Panc1 (cell line): ENCODE results near the gene TMEM131. TPM values are rescaled to one million over a fixed set of nuclear protein-coding genes. Genes with fewer than 3 reads are reported as not detected.

ENCODE experiments used
- ATAC-seq: fragments of 200-7000 bp; cut with Tn5 transposase; 2 replicates; pipeline ENCODE4 v1.9.1; 2020; ENCODE audit warnings: mild to moderate bottlenecking, moderate library complexity
- BruUV-seq: library from RNA; stranded (reverse); fragments of 400-500 nt; replicated peaks from 2 replicates; lab custom pipeline; 2021; lab: Mats Ljungman, UMichigan
- CTCF ChIA-PET: fragments of 300-600 bp; sonication (Branson Sonifier 250); formaldehyde crosslinking; loops from one replicate; lab custom pipeline; 2022; ENCODE audit warnings: antibody characterized with exemption; lab: Charles Lee
- POLR2A ChIA-PET: fragments of 300-600 bp; sonication (Branson Sonifier 250); formaldehyde crosslinking; loops from one replicate; lab custom pipeline; 2022; ENCODE audit warnings: antibody characterized with exemption; lab: Charles Lee
- DNase-seq: peaks from one replicate; pipeline ENCODE4 v3.0.0-alpha.2; 2010; ENCODE audit warnings: low read depth, low spot score
- H3K27ac ChIP-seq: 2 replicates; pipeline ENCODE4 v1.5.1; 2011; ENCODE audit warnings: mild to moderate bottlenecking, low read length, inconsistent platforms
- H3K27me3 ChIP-seq: fragments of 200-500 bp; sonication (Bioruptor generic); 2 replicates; pipeline ENCODE4 v1.6.0; 2014; ENCODE audit warnings: low read length, inconsistent platforms; ENCODE audit not compliant: control insufficient read depth, insufficient read depth
- H3K36me3 ChIP-seq: fragments of 200-500 bp; sonication (Bioruptor generic); 2 replicates; pipeline ENCODE4 v1.5.1; 2014; ENCODE audit warnings: inconsistent platforms, mild to moderate bottlenecking, low read length, moderate library complexity; ENCODE audit not compliant: control insufficient read depth, insufficient read depth
- H3K4me1 ChIP-seq: 2 replicates; pipeline ENCODE4 v1.5.1; 2011; ENCODE audit warnings: inconsistent platforms, mild to moderate bottlenecking, low read length, moderate library complexity; ENCODE audit not compliant: control insufficient read depth, insufficient read depth
- H3K4me3 ChIP-seq, 2 experiments: 2 replicates each; pipeline ENCODE4 v1.5.1; 2011 to 2012; ENCODE audit warnings: low read depth in 2 of 2, low read length in 2 of 2, mild to moderate bottlenecking in 2 of 2, inconsistent platforms in 1 of 2, moderate library complexity in 1 of 2
- H3K9me3 ChIP-seq: fragments of 200-500 bp; sonication (Bioruptor generic); 2 replicates; pipeline ENCODE4 v1.5.1; 2014; ENCODE audit warnings: low read depth, mild to moderate bottlenecking, inconsistent platforms, low read length, moderate library complexity; ENCODE audit not compliant: control insufficient read depth, insufficient read depth
- POLR2AphosphoS5 ChIP-seq: IDR thresholded peaks from 2 replicates; pipeline ENCODE4 v1.6.1; 2012; ENCODE audit warnings: mild to moderate bottlenecking, low read depth, low read length, moderate library complexity
- SIN3A ChIP-seq: IDR thresholded peaks from 2 replicates; pipeline ENCODE4 v1.6.1; 2012; ENCODE audit warnings: low read depth, mild to moderate bottlenecking, low read length, moderate library complexity, borderline replicate concordance; ENCODE audit not compliant: insufficient read depth
- TCF7L2 ChIP-seq: IDR thresholded peaks from 2 replicates; pipeline ENCODE4 v1.6.1; 2011; ENCODE audit warnings: mild to moderate bottlenecking, low read depth, low read length, inconsistent platforms
- in situ Hi-C: cut with HindIII; loops from 2 replicates; pipeline ENCODE4 v1.10.0; 2016; ENCODE audit warnings: low sequenced_read_pairs, low pct_unique_long_range_greater_than_20kb
- intact Hi-C: fragments of 100-400 bp; cut with micrococcal nuclease; formaldehyde crosslinking; loops from one replicate; pipeline ENCODE4 v1.10.0; 2022; ENCODE audit not compliant: unreplicated experiment
- total RNA-seq: library from RNA; stranded (reverse); gene quantifications from one replicate; pipeline ENCODE4 v1.2.1, GENCODE V29; 2021; ENCODE audit not compliant: unreplicated experiment
- TF ChIP-seq, protein P1 (sequence below), 2 experiments: IDR thresholded peaks; 2 replicates each; pipeline ENCODE4 v1.6.1; 2011 to 2012; ENCODE audit warnings: low read depth in 2 of 2, control low read depth in 1 of 2, low read length in 1 of 2, mild to moderate bottlenecking in 1 of 2, moderate library complexity in 1 of 2; ENCODE audit not compliant: insufficient read depth in 1 of 2
- TF ChIP-seq, protein P2 (sequence below): fragments of 450-650 bp; IDR thresholded peaks from 2 replicates; pipeline ENCODE4 v1.5.1; 2017; ENCODE audit warnings: mild to moderate bottlenecking

TMEM131 gene
- total RNA-seq, 1 experiment from 2014 or later = 43.4 TPM

DNA sequence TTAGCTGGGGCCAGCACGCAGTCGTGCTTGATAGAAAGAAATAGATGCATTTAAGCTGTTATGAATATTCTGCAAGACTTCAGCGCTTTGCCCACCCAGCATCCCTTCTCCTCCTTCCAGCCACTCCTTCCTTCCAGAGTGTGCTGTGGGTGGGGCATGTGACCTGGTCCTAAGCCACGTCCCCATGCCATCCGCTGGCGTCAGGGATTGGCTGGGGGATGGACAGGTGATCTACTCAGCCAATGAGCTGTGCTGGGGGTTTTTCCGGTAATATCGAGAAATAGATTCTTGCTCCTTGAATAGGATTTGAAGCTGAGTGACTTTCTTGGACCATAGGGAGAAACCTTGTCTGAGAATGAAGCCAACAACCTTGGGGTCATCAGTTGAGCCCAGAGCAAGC lies 287.1 kb downstream of the TMEM131 start:
- no TSS peak for BruUV-seq
- POLR2A ChIA-PET = no interaction called here
- Histone ChIP-seq H3K9me3 (no peaks in the 10 kb centered on the region), H3K27me3 (no peaks in the 10 kb centered on the region), H3K36me3 (no peaks in the 10 kb centered on the region), H3K4me1 (no peaks in the 10 kb centered on the region), H3K4me3 (no peak overlapping the region), H3K27ac (no peak overlapping the region)
- TF ChIP-seq TCF7L2 (no peak), POLR2AphosphoS5 (no peak), SIN3A (no peak)
- TF ChIP-seq, protein P1, sequence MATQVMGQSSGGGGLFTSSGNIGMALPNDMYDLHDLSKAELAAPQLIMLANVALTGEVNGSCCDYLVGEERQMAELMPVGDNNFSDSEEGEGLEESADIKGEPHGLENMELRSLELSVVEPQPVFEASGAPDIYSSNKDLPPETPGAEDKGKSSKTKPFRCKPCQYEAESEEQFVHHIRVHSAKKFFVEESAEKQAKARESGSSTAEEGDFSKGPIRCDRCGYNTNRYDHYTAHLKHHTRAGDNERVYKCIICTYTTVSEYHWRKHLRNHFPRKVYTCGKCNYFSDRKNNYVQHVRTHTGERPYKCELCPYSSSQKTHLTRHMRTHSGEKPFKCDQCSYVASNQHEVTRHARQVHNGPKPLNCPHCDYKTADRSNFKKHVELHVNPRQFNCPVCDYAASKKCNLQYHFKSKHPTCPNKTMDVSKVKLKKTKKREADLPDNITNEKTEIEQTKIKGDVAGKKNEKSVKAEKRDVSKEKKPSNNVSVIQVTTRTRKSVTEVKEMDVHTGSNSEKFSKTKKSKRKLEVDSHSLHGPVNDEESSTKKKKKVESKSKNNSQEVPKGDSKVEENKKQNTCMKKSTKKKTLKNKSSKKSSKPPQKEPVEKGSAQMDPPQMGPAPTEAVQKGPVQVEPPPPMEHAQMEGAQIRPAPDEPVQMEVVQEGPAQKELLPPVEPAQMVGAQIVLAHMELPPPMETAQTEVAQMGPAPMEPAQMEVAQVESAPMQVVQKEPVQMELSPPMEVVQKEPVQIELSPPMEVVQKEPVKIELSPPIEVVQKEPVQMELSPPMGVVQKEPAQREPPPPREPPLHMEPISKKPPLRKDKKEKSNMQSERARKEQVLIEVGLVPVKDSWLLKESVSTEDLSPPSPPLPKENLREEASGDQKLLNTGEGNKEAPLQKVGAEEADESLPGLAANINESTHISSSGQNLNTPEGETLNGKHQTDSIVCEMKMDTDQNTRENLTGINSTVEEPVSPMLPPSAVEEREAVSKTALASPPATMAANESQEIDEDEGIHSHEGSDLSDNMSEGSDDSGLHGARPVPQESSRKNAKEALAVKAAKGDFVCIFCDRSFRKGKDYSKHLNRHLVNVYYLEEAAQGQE (IDR thresholded peaks at IDR 0.05; ENCODE audit: insufficient read depth in 1 of 2, low read depth in 2 of 2, low read length in 1 of 2) = no peak
- in situ Hi-C loops (no loop called here), intact Hi-C loops (loop anchor here (10.0 kb wide), 1 partner anchor 676 kb away; no protein-coding TSS in a partner anchor)
- ATAC-seq (no peak), DNase-seq (no peak)
- CTCF ChIA-PET = interaction anchor here (0.5 kb wide), 1 partner anchor 18 kb away, joined by 5 read pairs; no protein-coding TSS in a partner anchor

DNA sequence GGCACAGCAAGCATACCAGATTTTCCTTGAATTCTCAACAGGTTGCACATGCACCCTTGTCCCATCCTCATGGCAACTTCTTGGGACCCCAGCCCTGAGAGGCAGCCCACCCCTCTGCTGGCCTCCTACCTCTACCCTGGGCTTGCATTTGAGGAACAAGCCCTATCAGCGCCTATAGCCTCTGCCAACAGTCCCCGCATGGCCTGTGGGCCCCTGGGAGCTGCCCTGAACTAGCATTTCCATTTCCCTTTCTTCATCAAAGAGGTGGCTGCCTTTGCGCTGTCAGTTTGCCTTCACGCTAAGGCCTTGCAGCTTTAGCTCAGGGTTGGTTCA lies 287.7 kb downstream of the TMEM131 start:
- ChIA-PET POLR2A (no interaction called here), CTCF (no interaction called here)
- Histone ChIP-seq H3K4me1 (no peaks in the 10 kb centered on the region), H3K4me3 (no peak overlapping the region), H3K27me3 (no peaks in the 10 kb centered on the region), H3K9me3 (no peaks in the 10 kb centered on the region), H3K36me3 (no peaks in the 10 kb centered on the region), H3K27ac (no peak overlapping the region)
- intact Hi-C loops = loop anchor here (10.0 kb wide), 1 partner anchor 677 kb away; no protein-coding TSS in a partner anchor
- TF ChIP-seq, protein P2, sequence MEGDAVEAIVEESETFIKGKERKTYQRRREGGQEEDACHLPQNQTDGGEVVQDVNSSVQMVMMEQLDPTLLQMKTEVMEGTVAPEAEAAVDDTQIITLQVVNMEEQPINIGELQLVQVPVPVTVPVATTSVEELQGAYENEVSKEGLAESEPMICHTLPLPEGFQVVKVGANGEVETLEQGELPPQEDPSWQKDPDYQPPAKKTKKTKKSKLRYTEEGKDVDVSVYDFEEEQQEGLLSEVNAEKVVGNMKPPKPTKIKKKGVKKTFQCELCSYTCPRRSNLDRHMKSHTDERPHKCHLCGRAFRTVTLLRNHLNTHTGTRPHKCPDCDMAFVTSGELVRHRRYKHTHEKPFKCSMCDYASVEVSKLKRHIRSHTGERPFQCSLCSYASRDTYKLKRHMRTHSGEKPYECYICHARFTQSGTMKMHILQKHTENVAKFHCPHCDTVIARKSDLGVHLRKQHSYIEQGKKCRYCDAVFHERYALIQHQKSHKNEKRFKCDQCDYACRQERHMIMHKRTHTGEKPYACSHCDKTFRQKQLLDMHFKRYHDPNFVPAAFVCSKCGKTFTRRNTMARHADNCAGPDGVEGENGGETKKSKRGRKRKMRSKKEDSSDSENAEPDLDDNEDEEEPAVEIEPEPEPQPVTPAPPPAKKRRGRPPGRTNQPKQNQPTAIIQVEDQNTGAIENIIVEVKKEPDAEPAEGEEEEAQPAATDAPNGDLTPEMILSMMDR = no peak
- TF ChIP-seq, protein P1 (IDR thresholded peaks at IDR 0.05; ENCODE audit: insufficient read depth in 1 of 2, low read depth in 2 of 2, low read length in 1 of 2) = no peak
- no peak for TF ChIP-seq SIN3A
- DNase-seq = no peak
- in situ Hi-C loops = no loop called here
- no TSS peak for BruUV-seq
- no peak for ATAC-seq
